Measurements from ENCODE around the gene SGTB. TPM values are rescaled to one million over a fixed set of nuclear protein-coding genes. Genes with fewer than 3 reads are reported as not detected.
A peak's percentile ranks its signal among the peaks of the same experiment; 100 is the strongest.

The SGTB gene
- total RNA-seq, 1 experiment from 2014 or later, result 19.1 TPM

GRCh38 chr5:65640240-65640639 lies 81.7 kb downstream of the SGTB start:
- CTCF ChIA-PET, result no interaction called here
- no peak for TF ChIP-seq EZH2 (IDR thresholded peaks at IDR 0.05; ENCODE audit: borderline replicate concordance, low read depth, low read length, poor library complexity, severe bottlenecking)
- TF ChIP-seq CTCF (conservative IDR thresholded peaks at IDR 0.05; ENCODE audit: low read depth, low read length), result no peak
- no TSS peak for BruUV-seq (replicated peaks)
- Histone ChIP-seq H3K9me3 (ENCODE audit: low read depth, low read length, poor library complexity, severe bottlenecking) (no peaks in the 10 kb centered on the region), H3K36me3 (ENCODE audit: insufficient read depth, low read length, poor library complexity, severe bottlenecking) (peaks cover 21% of the 10 kb centered on the region), H3K27me3 (replicated peaks; ENCODE audit: insufficient read depth, low read depth, low read length, poor library complexity) (no peaks in the 10 kb centered on the region), H3K27ac (ENCODE audit: low read depth, low read length, poor library complexity, severe bottlenecking) (no peak overlapping the region), H3K4me3 (ENCODE audit: low read depth, low read length, poor library complexity, severe bottlenecking) (no peak overlapping the region), H3K4me1 (ENCODE audit: insufficient read depth, low read length, poor library complexity, severe bottlenecking) (no peaks in the 10 kb centered on the region)
- POLR2A ChIA-PET (ENCODE audit: low non-redundant PET), result no interaction called here
- DNase-seq (ENCODE audit: low spot score), result no peak
- intact Hi-C loops (cut with micrococcal nuclease; ENCODE audit: unreplicated experiment), result no loop called here

DNA sequence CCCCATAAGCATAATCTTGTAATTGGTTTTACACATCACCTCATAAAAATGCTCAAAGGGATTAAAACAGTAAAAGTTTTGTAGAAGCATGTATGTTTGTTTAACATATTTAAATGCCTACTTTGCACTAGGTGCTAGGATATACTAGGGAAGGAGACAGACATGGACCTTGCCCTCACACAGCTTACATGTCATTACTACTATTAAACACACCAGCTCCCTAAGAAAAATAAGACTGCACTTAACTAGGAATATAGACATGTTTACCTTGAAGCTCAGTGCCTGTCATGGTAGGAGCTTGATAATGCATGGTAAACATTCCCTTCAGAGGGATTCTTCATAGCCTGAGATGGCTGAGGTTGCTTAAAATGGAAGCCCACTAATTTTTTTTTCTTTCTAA lies 90.9 kb downstream of the SGTB start:
- TF ChIP-seq EZH2 (IDR thresholded peaks at IDR 0.05; ENCODE audit: borderline replicate concordance, low read depth, low read length, poor library complexity, severe bottlenecking), result no peak
- TF ChIP-seq CTCF (conservative IDR thresholded peaks at IDR 0.05; ENCODE audit: low read depth, low read length), result no peak
- no peaks in the 10 kb centered on the region for H3K27me3 ChIP-seq (replicated peaks; ENCODE audit: insufficient read depth, low read depth, low read length, poor library complexity)
- intact Hi-C loops (cut with micrococcal nuclease; ENCODE audit: unreplicated experiment), result no loop called here
- H3K4me3 ChIP-seq (ENCODE audit: low read depth, low read length, poor library complexity, severe bottlenecking), result no peak overlapping the region
- ChIA-PET POLR2A (ENCODE audit: low non-redundant PET) (no interaction called here), CTCF (no interaction called here)
- no peak for DNase-seq (ENCODE audit: low spot score)
- no peaks in the 10 kb centered on the region for H3K9me3 ChIP-seq (ENCODE audit: low read depth, low read length, poor library complexity, severe bottlenecking)
- no TSS peak for BruUV-seq (replicated peaks)
- H3K4me1 ChIP-seq (ENCODE audit: insufficient read depth, low read length, poor library complexity, severe bottlenecking), result no peaks in the 10 kb centered on the region
- no peak overlapping the region for H3K27ac ChIP-seq (ENCODE audit: low read depth, low read length, poor library complexity, severe bottlenecking)
- peaks cover 7% of the 10 kb centered on the region for H3K36me3 ChIP-seq (ENCODE audit: insufficient read depth, low read length, poor library complexity, severe bottlenecking)

- Histone ChIP-seq H3K36me3 (ENCODE audit: insufficient read depth, low read length, poor library complexity, severe bottlenecking) (no peaks in the 10 kb centered on the region), H3K27me3 (replicated peaks; ENCODE audit: insufficient read depth, low read depth, low read length, poor library complexity) (no peaks in the 10 kb centered on the region), H3K27ac (ENCODE audit: low read depth, low read length, poor library complexity, severe bottlenecking) (peak overlapping the region; percentile 89), H3K4me1 (ENCODE audit: insufficient read depth, low read length, poor library complexity, severe bottlenecking) (peaks cover 12% of the 10 kb centered on the region), H3K9me3 (ENCODE audit: low read depth, low read length, poor library complexity, severe bottlenecking) (no peaks in the 10 kb centered on the region), H3K4me3 (ENCODE audit: low read depth, low read length, poor library complexity, severe bottlenecking) (peak overlapping the region; percentile 82)
- TF ChIP-seq CTCF (conservative IDR thresholded peaks at IDR 0.05; ENCODE audit: low read depth, low read length) (no peak), EZH2 (IDR thresholded peaks at IDR 0.05; ENCODE audit: borderline replicate concordance, low read depth, low read length, poor library complexity, severe bottlenecking) (no peak)
- intact Hi-C loops (cut with micrococcal nuclease; ENCODE audit: unreplicated experiment), result loop anchor here (10.0 kb wide), 1 partner anchor 519 kb away; the partner anchor contains the start of gene SREK1
- CTCF ChIA-PET, result interaction anchor here (0.6 kb wide), 1 partner anchor 660 kb away, joined by 4 read pairs; no protein-coding TSS in a partner anchor
- no TSS peak for BruUV-seq (replicated peaks)
- POLR2A ChIA-PET (ENCODE audit: low non-redundant PET), result no interaction called here
- no peak for DNase-seq (ENCODE audit: low spot score)
Observed at GRCh38 chr5:65625743-65626142, 96.2 kb downstream of the SGTB start.
